ENCODE data around the gene KMT2C. TPM values are rescaled to one million over a fixed set of nuclear protein-coding genes. Genes with fewer than 3 reads are reported as not detected.
A peak's percentile ranks its signal among the peaks of the same experiment; 100 is the strongest.

KMT2C gene
- total RNA-seq, 1 donor from 2014 or later = 18.0 TPM

GRCh38 chr7:152161171-152161570 is 274.6 kb downstream of the KMT2C start:
- DNase-seq (ENCODE audit: low read depth) = no peak
- no peak for TF ChIP-seq CTCF (conservative IDR thresholded peaks at IDR 0.05; ENCODE audit: low read depth, low read length)
- no peak overlapping the region for H3K4me3 ChIP-seq (ENCODE audit: low read depth, low read length)

- no peak for TF ChIP-seq CTCF (conservative IDR thresholded peaks at IDR 0.05; ENCODE audit: low read depth, low read length)
- DNase-seq (ENCODE audit: low read depth) = no peak
- H3K4me3 ChIP-seq (ENCODE audit: low read depth, low read length) = no peak overlapping the region
Measured at GRCh38 chr7:152158801-152159587, 276.8 kb downstream of the KMT2C start.

- H3K4me3 ChIP-seq (ENCODE audit: low read depth, low read length) = no peak overlapping the region
- DNase-seq (ENCODE audit: low read depth) = no peak
- TF ChIP-seq CTCF (conservative IDR thresholded peaks at IDR 0.05; ENCODE audit: low read depth, low read length) = no peak
Measured at GRCh38 chr7:152152267-152152666, 283.5 kb downstream of the KMT2C start.

GRCh38 chr7:152149363-152149762 is 286.4 kb downstream of the KMT2C start:
- DNase-seq (ENCODE audit: low read depth) = no peak
- no peak overlapping the region for H3K4me3 ChIP-seq (ENCODE audit: low read depth, low read length)
- TF ChIP-seq CTCF (conservative IDR thresholded peaks at IDR 0.05; ENCODE audit: low read depth, low read length) = no peak

DNA sequence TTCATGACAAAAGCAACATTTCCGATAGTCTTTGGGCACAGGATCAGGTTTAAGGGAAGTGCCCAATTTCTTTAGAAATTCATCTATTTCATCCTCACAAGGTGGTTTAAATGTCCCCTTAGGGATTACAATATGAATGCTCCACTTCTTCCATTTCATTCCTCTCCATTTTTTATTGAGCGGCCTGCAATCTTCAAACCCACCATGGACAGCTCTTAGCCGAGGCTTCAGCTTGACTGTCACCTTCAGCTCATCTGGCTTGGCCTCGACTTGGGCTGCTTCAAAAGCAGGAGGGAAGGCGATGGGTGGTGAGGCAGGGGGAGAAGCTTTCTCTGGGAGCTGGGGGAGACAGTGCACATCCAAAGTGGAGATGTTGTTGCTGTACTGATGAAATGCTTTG is 287.1 kb downstream of the KMT2C start:
- H3K4me3 ChIP-seq (ENCODE audit: low read depth, low read length) = no peak overlapping the region
- DNase-seq (ENCODE audit: low read depth) = no peak
- TF ChIP-seq CTCF (conservative IDR thresholded peaks at IDR 0.05; ENCODE audit: low read depth, low read length) = no peak

DNA sequence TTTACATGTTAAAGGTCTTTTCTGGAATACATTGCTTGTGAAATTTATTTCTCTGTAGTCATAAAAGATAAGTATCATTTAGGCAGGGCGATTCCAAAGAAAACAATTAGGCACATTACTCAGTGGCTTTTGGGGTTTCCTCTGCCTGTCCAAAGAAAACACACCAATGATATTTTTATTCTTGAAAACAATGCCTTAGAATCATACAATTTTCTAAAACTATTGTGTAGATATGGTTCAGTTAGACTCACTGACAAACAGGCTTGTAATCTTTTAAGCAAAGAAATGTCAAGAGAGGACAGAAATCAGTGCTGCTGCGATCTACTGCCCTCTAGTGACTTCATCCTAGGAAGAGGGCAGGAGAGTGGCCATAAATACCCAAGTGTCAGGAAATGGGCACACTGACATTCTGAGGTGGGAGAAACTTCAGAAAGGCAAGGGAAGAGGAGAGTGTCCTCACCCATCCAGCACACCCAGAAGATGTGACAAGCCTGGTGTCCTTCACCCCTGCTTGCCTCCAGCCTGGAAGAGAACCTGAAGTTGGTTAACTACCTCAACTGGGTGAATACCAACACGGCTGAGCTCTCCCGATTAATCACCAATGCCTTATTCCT is 289.8 kb downstream of the KMT2C start:
- DNase-seq (ENCODE audit: low read depth) = peak; percentile 12
- peak; percentile 83 for TF ChIP-seq CTCF (conservative IDR thresholded peaks at IDR 0.05; ENCODE audit: low read depth, low read length)
- H3K4me3 ChIP-seq (ENCODE audit: low read depth, low read length) = no peak overlapping the region
